Activated naive CD8-positive, alpha-beta T cell treated with anti-CD3 and anti-CD28 coated beads for 36 hours (primary cell): ENCODE results near the gene RPAP3. TPM values are rescaled to one million over a fixed set of nuclear protein-coding genes. Genes with fewer than 3 reads are reported as not detected.
"Not testable (repeated sequence)": the region's sequence is repeated elsewhere in the genome, so short reads cannot be mapped to it uniquely, and the experiment has no call there.

Experiments
- DNase-seq: peaks from one replicate; pipeline ENCODE4 v3.0.0; 2021
- H3K27ac Mint-ChIP-seq: one replicate; pipeline ENCODE4 v1.8.0; 2022; ENCODE audit warnings: mild to moderate bottlenecking, moderate library complexity, mixed read lengths
- H3K27me3 Mint-ChIP-seq: one replicate; pipeline ENCODE4 v1.8.0; 2022; ENCODE audit warnings: mild to moderate bottlenecking, mixed read lengths
- H3K36me3 Mint-ChIP-seq: one replicate; pipeline ENCODE4 v1.8.0; 2021; ENCODE audit warnings: mild to moderate bottlenecking, mixed read lengths
- H3K4me1 Mint-ChIP-seq: one replicate; pipeline ENCODE4 v1.8.0; 2021; ENCODE audit warnings: mixed read lengths
- H3K4me3 Mint-ChIP-seq: one replicate; pipeline ENCODE4 v1.8.0; 2022; ENCODE audit warnings: mild to moderate bottlenecking, moderate library complexity, mixed read lengths
- H3K9me3 Mint-ChIP-seq: one replicate; pipeline ENCODE4 v1.8.0; 2022; ENCODE audit warnings: mixed read lengths
- total RNA-seq, 2 experiments: library from RNA; stranded (reverse); gene quantifications; one replicate each; pipeline ENCODE4 v1.2.3, GENCODE V29; 2021

RPAP3 gene
- total RNA-seq, 2 experiments from 2014 or later, result 58.7 to 61.8 TPM

DNA sequence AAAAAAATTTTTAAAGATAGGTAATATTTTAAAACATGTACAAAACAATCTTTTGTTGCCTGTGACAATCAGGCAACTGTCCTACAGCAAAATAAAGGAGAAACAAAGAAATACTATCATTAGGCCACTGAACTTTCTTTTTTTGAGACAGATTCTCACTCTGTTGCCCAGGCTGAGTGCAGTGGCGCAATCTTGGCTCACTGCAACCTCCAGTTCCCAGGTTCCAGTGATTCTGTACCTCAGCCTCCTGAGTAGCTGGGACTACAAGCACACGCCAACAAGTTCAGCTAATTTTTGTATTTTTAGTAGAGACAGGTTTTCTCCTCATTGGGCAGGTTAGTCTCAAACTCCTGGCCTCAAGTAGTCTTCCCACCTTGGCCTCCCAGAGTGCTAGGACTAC is 16.6 kb downstream of the RPAP3 start:
- DNase-seq, result no peak
- H3K4me1 Mint-ChIP-seq, result peaks cover 8% of the 10 kb centered on the region
- no peak overlapping the region for H3K27ac Mint-ChIP-seq
- no peaks in the 10 kb centered on the region for H3K27me3 Mint-ChIP-seq
- peaks cover 24% of the 10 kb centered on the region for H3K36me3 Mint-ChIP-seq
- no peaks in the 10 kb centered on the region for H3K9me3 Mint-ChIP-seq
- no peak overlapping the region for H3K4me3 Mint-ChIP-seq

DNA sequence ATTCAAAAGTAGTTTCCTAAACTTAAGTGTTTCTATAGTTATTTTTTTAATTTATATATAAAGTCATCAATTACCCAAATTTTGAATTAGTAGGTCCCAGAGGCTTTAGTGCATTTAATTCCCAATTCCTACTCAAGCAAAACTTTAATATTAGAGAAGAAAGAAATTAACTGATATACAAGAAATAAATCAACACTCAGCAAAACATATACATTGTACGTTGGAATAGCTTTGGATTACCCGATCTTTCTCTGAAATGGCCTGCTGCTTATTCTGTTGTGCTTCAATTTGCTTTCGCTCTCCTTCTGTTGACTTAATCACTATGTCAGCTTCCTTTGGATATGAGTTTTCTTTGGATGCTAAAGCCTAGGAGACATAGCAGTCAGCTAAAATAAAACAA is 18.2 kb downstream of the RPAP3 start:
- Mint-ChIP-seq H3K36me3 (peaks cover 23% of the 10 kb centered on the region), H3K27ac (no peak overlapping the region), H3K27me3 (no peaks in the 10 kb centered on the region), H3K9me3 (no peaks in the 10 kb centered on the region), H3K4me1 (peaks cover 11% of the 10 kb centered on the region), H3K4me3 (no peak overlapping the region)
- no peak for DNase-seq

DNA sequence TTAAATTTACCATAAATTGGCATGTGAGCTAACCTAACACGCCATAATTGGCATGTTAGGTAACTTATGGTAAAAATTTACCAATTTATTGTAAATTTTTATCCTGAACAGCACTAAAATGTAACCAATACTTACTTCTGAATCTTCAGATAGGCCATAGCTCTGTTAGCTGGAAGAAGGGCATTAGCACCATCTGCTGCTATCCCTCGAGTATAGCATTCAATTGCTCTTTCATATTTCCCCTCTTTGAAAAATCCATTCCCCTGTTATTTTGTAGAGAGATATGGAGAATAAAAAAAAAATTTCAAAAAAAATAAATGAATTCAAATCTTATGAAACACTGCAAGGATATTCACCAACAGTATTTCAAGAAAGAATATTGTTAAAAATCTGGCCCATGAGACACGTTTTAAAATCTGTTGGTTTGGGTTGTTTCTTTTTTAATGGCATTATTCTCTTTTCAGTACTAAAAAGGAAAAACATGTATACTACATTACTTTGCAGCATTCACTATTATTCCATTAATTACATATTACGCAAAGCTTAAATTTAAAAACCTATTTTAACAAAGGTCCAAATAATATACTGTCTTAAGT is 19.1 kb downstream of the RPAP3 start:
- no peak overlapping the region for H3K4me3 Mint-ChIP-seq
- H3K36me3 Mint-ChIP-seq, result peaks cover 22% of the 10 kb centered on the region
- H3K4me1 Mint-ChIP-seq, result peaks cover 12% of the 10 kb centered on the region
- no peak overlapping the region for H3K27ac Mint-ChIP-seq
- DNase-seq, result no peak
- no peaks in the 10 kb centered on the region for H3K9me3 Mint-ChIP-seq
- H3K27me3 Mint-ChIP-seq, result no peaks in the 10 kb centered on the region

DNA sequence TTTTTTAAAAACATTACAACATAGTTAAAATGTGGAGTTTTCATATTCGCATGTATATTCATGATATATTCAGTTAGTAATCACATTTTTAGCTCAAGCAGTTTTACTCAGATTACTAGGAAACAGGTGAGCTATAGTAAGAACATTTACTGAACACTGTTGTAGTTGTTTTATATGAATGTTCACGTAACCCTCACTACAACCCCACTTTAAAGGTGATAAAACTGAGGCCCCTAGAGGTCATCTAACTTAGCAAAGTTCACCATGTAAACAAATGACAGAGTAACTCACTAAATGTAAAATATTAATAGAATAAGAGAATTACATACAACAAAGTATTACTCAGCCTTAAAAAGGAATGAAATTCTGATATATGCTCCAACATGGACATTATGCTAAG is 26.0 kb downstream of the RPAP3 start:
- peaks cover 24% of the 10 kb centered on the region for H3K4me1 Mint-ChIP-seq
- no peak for DNase-seq
- H3K4me3 Mint-ChIP-seq, result no peak overlapping the region
- H3K27me3 Mint-ChIP-seq, result no peaks in the 10 kb centered on the region
- peaks cover 52% of the 10 kb centered on the region for H3K36me3 Mint-ChIP-seq
- no peak overlapping the region for H3K27ac Mint-ChIP-seq
- H3K9me3 Mint-ChIP-seq, result no peaks in the 10 kb centered on the region

DNA sequence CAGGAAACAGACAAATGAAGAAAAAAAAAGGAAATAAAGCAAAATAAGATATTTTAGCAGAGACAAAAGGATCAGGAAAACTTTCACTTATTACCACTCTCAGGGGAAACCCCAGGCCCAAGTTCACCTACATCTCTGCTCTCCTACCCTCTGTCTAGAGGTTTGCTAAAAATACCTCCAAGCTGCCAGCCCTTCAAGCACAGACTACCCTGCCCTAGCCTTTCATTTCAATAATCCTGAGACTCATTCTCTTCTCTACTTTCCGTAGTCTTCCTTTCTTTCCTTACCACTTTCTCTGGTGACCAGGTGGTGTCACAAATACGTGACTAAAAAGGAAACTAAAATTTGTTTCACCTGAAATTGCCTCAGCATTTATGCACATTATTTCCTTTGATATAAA is 33.8 kb downstream of the RPAP3 start:
- no peak for DNase-seq
- no peaks in the 10 kb centered on the region for H3K27me3 Mint-ChIP-seq
- no peaks in the 10 kb centered on the region for H3K9me3 Mint-ChIP-seq
- H3K4me1 Mint-ChIP-seq, result peaks cover 29% of the 10 kb centered on the region
- no peak overlapping the region for H3K4me3 Mint-ChIP-seq
- H3K36me3 Mint-ChIP-seq, result peaks cover 33% of the 10 kb centered on the region
- peak overlapping the region; percentile 2 for H3K27ac Mint-ChIP-seq

DNA sequence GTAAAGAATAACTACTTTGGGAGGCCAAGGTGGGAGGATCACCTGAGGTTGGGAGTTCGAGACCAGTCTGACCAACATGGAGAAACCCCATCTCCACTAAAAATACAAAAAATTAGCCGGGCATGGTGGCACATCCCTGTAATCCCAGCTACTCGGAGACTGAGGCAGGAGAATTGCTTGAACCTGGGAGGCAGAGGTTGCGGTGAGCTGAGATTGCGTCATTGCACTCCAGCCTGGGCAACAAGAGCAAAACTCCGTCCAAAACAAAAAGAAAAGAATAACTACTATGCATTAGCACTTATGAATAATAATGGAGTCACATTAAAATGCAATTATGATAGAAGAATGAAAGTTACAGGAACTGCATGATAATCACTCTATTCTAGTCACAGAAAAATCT is 37.9 kb downstream of the RPAP3 start:
- H3K36me3 Mint-ChIP-seq, H3K27me3 Mint-ChIP-seq, DNase-seq, H3K4me3 Mint-ChIP-seq, H3K9me3 Mint-ChIP-seq, H3K27ac Mint-ChIP-seq: not testable (repeated sequence)
- peaks cover 14% of the 10 kb centered on the region for H3K4me1 Mint-ChIP-seq

DNA sequence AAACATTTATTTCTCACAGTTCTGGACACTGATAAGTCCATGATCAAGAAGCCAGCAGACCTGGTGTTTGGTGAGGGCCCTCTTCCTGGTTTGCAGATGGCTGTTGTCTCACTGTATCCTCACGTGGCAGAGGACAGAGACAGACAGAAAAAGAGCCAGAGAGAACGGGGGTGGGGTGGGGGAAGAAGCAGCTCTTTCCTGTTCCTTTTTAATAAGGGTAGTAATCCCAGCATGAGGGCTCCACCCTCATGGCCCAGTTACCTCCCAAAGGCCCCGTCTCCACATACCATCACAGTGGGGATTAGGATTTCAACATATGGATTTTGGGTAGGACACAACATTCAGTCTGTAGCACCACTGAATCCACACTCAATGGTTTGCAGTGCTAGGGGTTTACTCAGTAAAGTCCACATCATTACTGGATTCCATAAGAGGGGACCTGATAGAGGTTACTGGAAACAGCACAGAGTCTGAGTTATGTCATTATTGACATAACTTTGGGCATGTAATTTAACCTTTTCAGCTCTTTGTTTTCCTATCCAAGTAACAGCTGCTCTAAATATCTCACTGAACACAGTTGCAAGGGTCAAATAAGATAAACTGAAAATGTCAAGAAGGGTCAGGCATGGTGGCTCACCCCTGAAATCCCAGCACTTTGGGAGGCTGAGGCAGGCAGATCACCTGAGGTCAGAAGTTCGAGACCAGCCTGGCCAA is 53.2 kb downstream of the RPAP3 start:
- DNase-seq, result no peak
- Mint-ChIP-seq H3K27ac (no peak overlapping the region), H3K4me1 (peaks cover 12% of the 10 kb centered on the region), H3K27me3 (no peaks in the 10 kb centered on the region), H3K9me3 (no peaks in the 10 kb centered on the region), H3K4me3 (no peak overlapping the region), H3K36me3 (no peaks in the 10 kb centered on the region)

DNA sequence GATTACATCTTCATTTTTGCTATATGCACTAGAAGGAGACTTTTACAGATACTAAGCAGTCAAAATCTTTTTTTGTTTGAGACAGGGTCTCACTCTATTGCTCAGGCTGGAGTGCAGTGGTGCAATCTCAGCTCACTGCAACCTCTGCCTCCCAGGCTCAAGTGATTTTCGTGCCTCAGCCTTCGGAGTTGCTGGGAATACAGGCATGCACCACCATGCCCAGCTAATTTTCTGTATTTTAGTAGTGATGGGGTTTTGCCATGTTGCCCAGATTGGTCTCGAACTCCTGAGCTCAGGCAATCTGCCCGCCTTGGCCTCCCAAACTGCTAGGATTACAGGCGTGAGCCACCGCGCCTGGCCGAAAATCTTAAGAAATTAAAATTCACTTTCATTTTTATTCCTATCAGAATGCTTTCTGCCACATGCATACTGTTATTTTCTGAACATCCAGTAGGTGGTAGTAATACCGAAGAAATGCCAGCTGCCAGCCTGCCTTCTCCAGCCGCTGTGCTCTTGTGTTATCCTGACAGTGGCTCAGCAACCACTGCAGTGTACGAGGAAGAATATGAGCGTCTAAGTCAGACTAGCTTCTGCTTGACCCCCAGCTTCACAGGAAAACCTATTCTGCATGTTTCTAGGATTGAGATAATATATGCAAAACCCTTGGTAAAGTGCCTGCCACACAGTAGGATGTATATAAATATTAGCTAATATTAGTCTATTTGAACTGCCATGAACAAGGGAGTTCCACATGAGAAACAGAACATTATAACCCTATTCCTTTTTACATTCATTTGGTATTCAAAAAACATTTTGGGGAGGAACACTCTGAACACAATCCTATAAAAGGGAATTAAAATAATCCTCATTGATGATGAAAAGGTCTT is 54.2 kb downstream of the RPAP3 start:
- Mint-ChIP-seq H3K27me3 (no peaks in the 10 kb centered on the region), H3K9me3 (no peaks in the 10 kb centered on the region), H3K4me3 (no peak overlapping the region), H3K27ac (no peak overlapping the region), H3K36me3 (peaks cover 2% of the 10 kb centered on the region), H3K4me1 (peaks cover 12% of the 10 kb centered on the region)
- DNase-seq, result peak; percentile 44

DNA sequence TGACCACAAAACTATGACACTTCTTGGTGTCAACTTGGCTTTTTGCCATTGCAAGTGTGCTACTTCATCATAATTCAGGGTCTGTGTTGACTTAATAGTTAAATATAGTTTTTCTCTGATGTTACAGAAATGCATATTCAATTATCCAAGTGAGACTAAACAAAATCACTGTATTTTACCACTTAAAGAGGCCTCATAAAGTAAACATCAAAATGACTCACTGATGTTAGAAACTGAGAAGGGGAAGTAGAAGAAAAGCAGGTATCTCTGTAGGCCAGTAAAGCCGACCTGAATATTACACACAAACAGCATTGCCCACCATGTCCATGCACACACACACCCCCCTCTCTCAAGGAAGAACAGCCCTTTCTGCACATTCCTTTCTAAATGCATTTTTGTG is 55.4 kb downstream of the RPAP3 start:
- no peak overlapping the region for H3K27ac Mint-ChIP-seq
- H3K4me1 Mint-ChIP-seq, result peaks cover 12% of the 10 kb centered on the region
- H3K9me3 Mint-ChIP-seq, result no peaks in the 10 kb centered on the region
- DNase-seq, result no peak
- H3K36me3 Mint-ChIP-seq, result peaks cover 4% of the 10 kb centered on the region
- H3K4me3 Mint-ChIP-seq, result no peak overlapping the region
- no peaks in the 10 kb centered on the region for H3K27me3 Mint-ChIP-seq

DNA sequence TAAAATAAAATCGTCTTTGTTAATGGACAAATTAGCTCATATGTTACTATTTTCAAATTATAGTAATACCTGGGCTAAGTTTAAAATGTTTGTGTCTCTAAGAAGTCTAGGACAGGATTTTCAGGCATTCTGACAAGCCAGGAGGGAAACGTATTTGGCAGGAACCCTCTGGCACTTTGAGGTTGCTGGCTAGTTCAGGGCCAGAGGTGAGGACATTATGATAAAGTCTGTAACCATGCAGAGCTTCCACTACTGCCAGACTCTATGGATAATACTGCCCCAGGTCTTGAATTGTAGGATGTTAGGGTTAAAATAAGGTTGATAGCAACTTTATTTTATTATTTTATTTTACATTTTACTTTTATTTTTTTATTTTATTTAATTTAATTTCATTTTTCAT is 56.4 kb downstream of the RPAP3 start:
- Mint-ChIP-seq H3K27ac (no peak overlapping the region), H3K9me3 (peaks cover 6% of the 10 kb centered on the region), H3K36me3 (peaks cover 12% of the 10 kb centered on the region)

DNA sequence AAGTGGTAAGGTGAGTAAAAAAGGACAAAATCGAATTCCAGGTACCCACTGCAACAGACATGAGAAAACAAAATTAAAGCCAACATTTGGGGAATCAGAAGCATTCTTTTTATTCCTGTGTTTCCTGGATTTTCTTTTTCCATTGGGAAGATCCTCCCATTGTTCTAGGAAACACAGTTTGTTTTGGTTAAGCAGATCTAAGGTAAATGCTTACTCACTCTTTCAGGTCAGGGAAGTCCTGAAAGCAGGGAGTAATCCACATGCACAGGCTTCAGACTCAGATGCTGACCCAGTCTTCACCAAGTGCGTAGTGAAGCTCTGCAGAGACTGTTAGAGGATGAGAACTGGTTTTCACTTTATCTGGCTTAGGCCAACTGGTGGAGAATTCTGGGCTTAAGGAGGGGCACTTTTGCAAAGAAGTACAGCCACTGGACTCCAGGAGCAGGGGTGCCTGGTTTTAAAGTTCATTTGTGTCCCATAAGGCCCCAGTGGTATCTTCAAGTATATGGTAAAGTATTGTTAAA is 57.7 kb downstream of the RPAP3 start:
- no peak for DNase-seq
- peaks cover 12% of the 10 kb centered on the region for H3K4me1 Mint-ChIP-seq
- H3K36me3 Mint-ChIP-seq, result peaks cover 20% of the 10 kb centered on the region
- H3K27me3 Mint-ChIP-seq, result no peaks in the 10 kb centered on the region
- H3K4me3 Mint-ChIP-seq, result no peak overlapping the region
- peaks cover 13% of the 10 kb centered on the region for H3K9me3 Mint-ChIP-seq
- no peak overlapping the region for H3K27ac Mint-ChIP-seq

More for the DNA sequence above, 56.4 kb downstream of the RPAP3 start:
- no peaks in the 10 kb centered on the region for H3K27me3 Mint-ChIP-seq
- DNase-seq, result no peak
- peaks cover 12% of the 10 kb centered on the region for H3K4me1 Mint-ChIP-seq
- no peak overlapping the region for H3K4me3 Mint-ChIP-seq

DNA sequence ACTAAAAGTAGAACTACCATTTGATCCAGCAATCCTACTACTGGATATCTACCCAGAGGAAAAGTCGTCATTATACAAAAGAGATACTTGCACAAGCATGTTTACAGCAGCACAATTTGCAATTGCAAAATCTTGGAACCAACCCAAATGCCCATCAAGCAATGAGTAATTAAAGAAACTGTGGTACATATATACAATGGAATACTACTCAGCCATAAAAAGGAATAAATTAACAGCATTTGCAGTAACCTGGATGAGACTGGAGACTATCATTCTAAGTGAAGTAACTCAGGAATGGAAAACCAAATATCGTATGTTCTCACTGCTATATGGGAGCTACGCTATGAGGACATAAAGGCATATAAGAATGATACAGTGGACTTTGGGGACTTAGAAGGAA is 63.5 kb downstream of the RPAP3 start:
- not testable (repeated sequence) for H3K27ac Mint-ChIP-seq, H3K4me3 Mint-ChIP-seq, DNase-seq, H3K4me1 Mint-ChIP-seq, H3K27me3 Mint-ChIP-seq
- H3K9me3 Mint-ChIP-seq, result peaks cover 54% of the 10 kb centered on the region
- peaks cover 75% of the 10 kb centered on the region for H3K36me3 Mint-ChIP-seq

DNA sequence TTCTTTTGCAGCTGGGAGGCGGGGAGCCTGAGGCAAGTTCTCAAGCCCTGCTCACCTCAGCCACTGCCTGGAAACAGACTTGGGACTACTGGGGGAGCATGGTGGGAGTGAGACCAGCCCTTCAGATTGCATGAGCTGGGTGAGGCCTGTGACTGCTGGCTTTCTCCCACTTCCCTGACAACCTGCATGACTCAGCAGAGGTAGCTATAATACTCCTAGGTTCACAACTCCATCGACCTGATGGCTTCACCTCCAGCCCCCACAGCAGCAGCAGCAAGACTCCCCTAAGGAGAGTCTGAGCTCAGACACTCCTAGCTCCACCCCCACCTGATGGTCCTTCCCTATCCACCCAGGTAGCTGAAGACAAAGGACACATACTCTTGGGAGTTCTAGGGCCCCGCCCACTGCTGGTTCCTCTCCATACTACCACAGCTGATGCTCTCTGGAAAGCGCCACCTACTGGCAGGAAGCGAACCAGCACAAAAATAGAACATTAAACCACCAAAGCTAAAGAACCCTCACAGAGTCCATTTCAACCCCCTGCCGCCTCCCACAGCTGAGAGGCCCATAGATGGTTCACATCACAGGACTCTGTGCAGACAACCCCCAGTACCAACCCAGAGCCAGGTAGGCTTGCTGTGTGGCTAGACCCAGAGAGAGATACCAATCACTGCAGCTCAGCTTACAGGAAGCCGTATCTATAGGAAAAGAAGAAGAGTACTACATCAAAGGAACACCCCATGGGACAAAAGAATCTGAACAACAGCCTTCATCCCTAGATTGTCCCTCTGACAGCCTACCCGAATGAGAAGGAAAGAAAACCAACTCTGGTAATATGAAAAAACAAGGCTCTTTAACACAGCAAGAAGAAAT is 68.7 kb downstream of the RPAP3 start:
- H3K4me3 Mint-ChIP-seq, result no peak overlapping the region
- H3K4me1 Mint-ChIP-seq, result peaks cover 2% of the 10 kb centered on the region
- H3K27me3 Mint-ChIP-seq, result no peaks in the 10 kb centered on the region
- H3K9me3 Mint-ChIP-seq, result peaks cover 38% of the 10 kb centered on the region
- DNase-seq, result peak; percentile 26
- no peak overlapping the region for H3K27ac Mint-ChIP-seq
- H3K36me3 Mint-ChIP-seq, result peaks cover 69% of the 10 kb centered on the region

DNA sequence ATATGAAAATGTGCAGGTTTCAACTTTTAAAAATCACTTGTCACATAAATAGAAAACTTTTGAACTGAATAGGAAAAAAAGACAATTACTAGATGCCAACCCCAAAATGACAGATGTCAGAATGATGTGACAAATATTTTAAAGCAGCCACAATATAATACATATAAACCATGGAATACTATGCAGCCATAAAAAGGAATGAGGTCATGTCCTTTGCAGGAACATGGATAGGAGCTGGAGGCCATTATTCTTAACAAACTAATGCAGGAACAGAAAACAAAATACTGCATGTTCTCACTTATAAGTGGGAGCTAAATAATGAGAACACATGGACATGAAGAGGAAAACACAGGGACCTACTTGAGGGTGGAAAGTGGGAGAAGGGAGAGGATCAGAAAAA is 70.1 kb downstream of the RPAP3 start:
- Mint-ChIP-seq H3K9me3 (peaks cover 29% of the 10 kb centered on the region), H3K36me3 (peaks cover 64% of the 10 kb centered on the region)
- H3K27ac Mint-ChIP-seq, H3K4me1 Mint-ChIP-seq, DNase-seq, H3K27me3 Mint-ChIP-seq, H3K4me3 Mint-ChIP-seq: not testable (repeated sequence)
